GM21528 (cell line): ENCODE data around the gene MCM6.
"Not testable (repeated sequence)": the region's sequence is repeated elsewhere in the genome, so short reads cannot be mapped to it uniquely, and the experiment has no call there.

Experiments
- ATAC-seq: cut with Tn5 transposase; IDR thresholded peaks from one replicate; pipeline ENCODE4 v1.9.1; 2021; ENCODE audit warnings: mild to moderate bottlenecking, moderate library complexity; ENCODE audit not compliant: unreplicated experiment, low FRiP score

MCM6 gene

GRCh38 chr2:135825131-135825530 lies 51.1 kb downstream of the MCM6 start:
- no peak for ATAC-seq

- ATAC-seq: no peak
These were observed 53.4 kb downstream of the MCM6 start for GRCh38 chr2:135822855-135823254.

- ATAC-seq: no peak
These were observed 55.1 kb downstream of the MCM6 start for GRCh38 chr2:135821190-135821589.

- ATAC-seq: peak; percentile 73
These were observed 56.1 kb downstream of the MCM6 start for GRCh38 chr2:135820003-135820618.

- ATAC-seq: no peak
These were observed 57.2 kb downstream of the MCM6 start for GRCh38 chr2:135818937-135819610.

GRCh38 chr2:135817951-135818350 lies 58.3 kb downstream of the MCM6 start:
- ATAC-seq: no peak

- no peak for ATAC-seq
These were observed 58.8 kb downstream of the MCM6 start for GRCh38 chr2:135817466-135817865.

GRCh38 chr2:135815269-135815668 lies 61.0 kb downstream of the MCM6 start:
- no peak for ATAC-seq

- no peak for ATAC-seq
These were observed 63.2 kb downstream of the MCM6 start for GRCh38 chr2:135812907-135813511.

- not testable (repeated sequence) for ATAC-seq
These were observed 68.4 kb downstream of the MCM6 start for GRCh38 chr2:135807874-135808273.

GRCh38 chr2:135803278-135803677 lies 73.0 kb downstream of the MCM6 start:
- ATAC-seq: no peak

- no peak for ATAC-seq
These were observed 73.9 kb downstream of the MCM6 start for GRCh38 chr2:135802350-135802749.

- no peak for ATAC-seq
These were observed 75.5 kb downstream of the MCM6 start for GRCh38 chr2:135800513-135801460.

- ATAC-seq: no peak
These were observed 76.5 kb downstream of the MCM6 start for GRCh38 chr2:135799738-135800137.

- no peak for ATAC-seq
These were observed 77.5 kb downstream of the MCM6 start for GRCh38 chr2:135798762-135799161.

- ATAC-seq: no peak
These were observed 78.0 kb downstream of the MCM6 start for GRCh38 chr2:135798275-135798705.

GRCh38 chr2:135797497-135798274 lies 78.6 kb downstream of the MCM6 start:
- ATAC-seq: peak; percentile 63

- no peak for ATAC-seq
These were observed 79.6 kb downstream of the MCM6 start for GRCh38 chr2:135796606-135797005.

GRCh38 chr2:135795641-135796040 lies 80.6 kb downstream of the MCM6 start:
- ATAC-seq: not testable (repeated sequence)
